Spinal cord (tissue), 10 donors: ENCODE measurements around the gene SMIM8. TPM values are rescaled to one million over a fixed set of nuclear protein-coding genes. Genes with fewer than 3 reads are reported as not detected.

ENCODE experiments used
- DNase-seq, 6 donors: peaks; one replicate each; pipeline versions ENCODE4 v3.0.0 to v3.0.0-alpha.2; 2013 to 2015; ENCODE audit warnings: low spot score in 6 of 6, low read depth in 4 of 6
- H3K27ac ChIP-seq: one replicate; pipeline ENCODE4 v1.5.1; 2013; ENCODE audit warnings: low read depth, low read length, control low read depth
- H3K27me3 ChIP-seq: one replicate; pipeline ENCODE4 v1.6.1; 2013; ENCODE audit warnings: low read length; ENCODE audit not compliant: control insufficient read depth, insufficient read depth
- H3K36me3 ChIP-seq: one replicate; pipeline ENCODE4 v1.6.1; 2013; ENCODE audit warnings: low read length; ENCODE audit not compliant: control insufficient read depth, insufficient read depth
- H3K4me1 ChIP-seq: one replicate; pipeline ENCODE4 v1.6.1; 2013; ENCODE audit warnings: low read length; ENCODE audit not compliant: control insufficient read depth, insufficient read depth
- H3K4me3 ChIP-seq: one replicate; pipeline ENCODE4 v1.5.1; 2013; ENCODE audit warnings: low read depth, low read length, control low read depth
- H3K9me3 ChIP-seq: one replicate; pipeline ENCODE4 v1.6.1; 2013; ENCODE audit warnings: low read length; ENCODE audit not compliant: control insufficient read depth, insufficient read depth
- WGBS: methylation state at CpG from one replicate; pipeline ENCODE4 v1.1.5; 2013; ENCODE audit warnings: missing lambda C conversion rate; ENCODE audit not compliant: insufficient coverage; 5-methylcytosine and 5-hydroxymethylcytosine counted together
- polyA plus RNA-seq, 2 donors: library from polyadenylated mRNA; unstranded; fragments of 120-200 nt; gene quantifications; one replicate each; pipeline ENCODE4 v1.2.1, GENCODE V29; 2013; ENCODE audit not compliant: insufficient read length in 2 of 2
- total RNA-seq, 2 donors: library from RNA; depleted of rRNA in 1 of 2; stranded (reverse); fragments of 120-200 nt in 1 of 2; fragments of >200 nt in 1 of 2; gene quantifications; one replicate each; pipeline versions ENCODE4 v1.2.3 to v1.2.4, GENCODE V29; 2013 to 2014
- donor health status: healthy.

SMIM8 gene
- total and polyA plus RNA-seq, 4 donors: 16.8 to 31.9 (median 29.3) TPM

DNA sequence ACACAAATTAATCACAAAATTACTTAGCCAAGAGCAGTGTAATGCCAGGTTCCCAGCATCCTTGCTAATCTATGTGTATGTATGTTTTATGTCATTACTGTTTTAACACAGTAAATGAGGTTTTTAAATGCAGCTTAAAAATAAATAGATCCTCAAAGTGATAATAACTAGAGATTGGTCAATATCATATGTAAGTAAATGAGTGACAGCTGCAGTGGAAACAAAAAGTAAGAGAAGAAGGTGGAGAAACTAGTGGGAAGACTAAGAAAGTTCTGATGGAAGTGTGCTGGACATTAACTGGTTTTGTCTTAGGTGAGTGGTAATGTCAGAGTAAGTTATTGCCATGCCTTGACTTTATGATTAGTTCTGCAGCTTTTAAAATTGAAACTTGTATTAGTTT, 8.6 kb downstream of the SMIM8 start:
- Histone ChIP-seq H3K9me3 (no peaks in the 10 kb centered on the region), H3K27me3 (no peaks in the 10 kb centered on the region), H3K4me1 (no peaks in the 10 kb centered on the region), H3K36me3 (no peaks in the 10 kb centered on the region), H3K4me3 (no peak overlapping the region), H3K27ac (no peak overlapping the region)
- no peak for DNase-seq

GRCh38 chr6:87333033-87333432, 10.6 kb downstream of the SMIM8 start:
- no peak for DNase-seq
- no peaks in the 10 kb centered on the region for H3K27me3 ChIP-seq
- no peaks in the 10 kb centered on the region for H3K4me1 ChIP-seq
- no peaks in the 10 kb centered on the region for H3K36me3 ChIP-seq
- H3K9me3 ChIP-seq: no peaks in the 10 kb centered on the region
- no peak overlapping the region for H3K4me3 ChIP-seq
- no peak overlapping the region for H3K27ac ChIP-seq
- WGBS: 53% methylated on average over 2 of the region's 5 CpGs

DNA sequence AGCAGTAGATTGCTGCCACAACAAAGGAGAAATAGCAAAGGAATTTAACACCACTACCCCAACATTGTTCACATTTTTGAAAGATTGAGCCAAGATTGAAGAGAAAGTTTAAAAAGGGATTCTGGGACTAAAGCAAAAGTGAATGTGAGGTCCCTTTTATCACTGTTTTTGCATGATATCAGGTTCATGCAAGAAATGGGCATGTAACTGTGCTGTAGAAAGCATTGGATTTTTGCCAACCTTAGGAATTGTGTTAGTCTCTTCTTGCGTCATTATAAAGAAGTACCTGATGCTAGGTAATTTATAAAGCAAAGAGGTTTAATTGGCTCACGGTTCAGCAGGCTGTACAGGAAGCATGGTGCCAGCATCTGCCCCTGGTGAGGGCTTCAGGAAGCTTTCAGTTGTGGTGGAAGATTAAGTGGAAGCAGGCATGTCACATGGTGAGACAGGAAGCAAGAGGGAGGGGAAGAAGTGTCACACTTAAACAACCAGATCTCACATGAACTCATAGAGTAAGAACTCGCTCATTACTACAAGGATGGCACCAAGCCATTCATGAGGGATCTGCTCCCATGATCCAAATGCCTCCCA, 11.3 kb downstream of the SMIM8 start:
- no peak for DNase-seq
- Histone ChIP-seq H3K4me1 (no peaks in the 10 kb centered on the region), H3K27ac (no peak overlapping the region), H3K9me3 (no peaks in the 10 kb centered on the region), H3K27me3 (no peaks in the 10 kb centered on the region), H3K4me3 (no peak overlapping the region), H3K36me3 (no peaks in the 10 kb centered on the region)
- WGBS: 74% methylated on average over 2 of the region's 3 CpGs

- no peaks in the 10 kb centered on the region for H3K36me3 ChIP-seq
- DNase-seq: no peak
These were observed 12.3 kb downstream of the SMIM8 start for GRCh38 chr6:87334683-87335082.

GRCh38 chr6:87336367-87336766, 14.0 kb downstream of the SMIM8 start:
- no peaks in the 10 kb centered on the region for H3K9me3 ChIP-seq
- no peak overlapping the region for H3K4me3 ChIP-seq
- 90% methylated on average over 1 of the region's 4 CpGs for WGBS
- H3K27me3 ChIP-seq: no peaks in the 10 kb centered on the region
- no peaks in the 10 kb centered on the region for H3K4me1 ChIP-seq
- H3K36me3 ChIP-seq: no peaks in the 10 kb centered on the region
- no peak for DNase-seq
- no peak overlapping the region for H3K27ac ChIP-seq

More at GRCh38 chr6:87334683-87335082, 12.3 kb downstream of the SMIM8 start:
- 80% methylated on average over 1 of the region's 1 CpG for WGBS
- Histone ChIP-seq H3K4me1 (no peaks in the 10 kb centered on the region), H3K4me3 (no peak overlapping the region), H3K9me3 (no peaks in the 10 kb centered on the region), H3K27ac (no peak overlapping the region), H3K27me3 (no peaks in the 10 kb centered on the region)

GRCh38 chr6:87340230-87340629, 17.8 kb downstream of the SMIM8 start:
- Histone ChIP-seq H3K27me3 (no peaks in the 10 kb centered on the region), H3K27ac (no peak overlapping the region), H3K4me1 (no peaks in the 10 kb centered on the region), H3K9me3 (no peaks in the 10 kb centered on the region), H3K36me3 (no peaks in the 10 kb centered on the region), H3K4me3 (no peak overlapping the region)
- no CpG with 5 or more reads among the region's 4 CpGs for WGBS
- no peak for DNase-seq

- Histone ChIP-seq H3K4me3 (no peak overlapping the region), H3K27me3 (no peaks in the 10 kb centered on the region), H3K36me3 (no peaks in the 10 kb centered on the region), H3K27ac (no peak overlapping the region), H3K9me3 (no peaks in the 10 kb centered on the region), H3K4me1 (no peaks in the 10 kb centered on the region)
- 71% methylated on average over 1 of the region's 2 CpGs for WGBS
- no peak for DNase-seq
These were observed 18.8 kb downstream of the SMIM8 start for GRCh38 chr6:87341158-87341557.

- Histone ChIP-seq H3K4me3 (no peak overlapping the region), H3K27me3 (no peaks in the 10 kb centered on the region), H3K27ac (no peak overlapping the region), H3K4me1 (no peaks in the 10 kb centered on the region), H3K9me3 (no peaks in the 10 kb centered on the region), H3K36me3 (no peaks in the 10 kb centered on the region)
- DNase-seq: no peak
- WGBS: 100% methylated on average over 1 of the region's 1 CpG
These were observed 19.5 kb downstream of the SMIM8 start for GRCh38 chr6:87341899-87342298.

- Histone ChIP-seq H3K36me3 (no peaks in the 10 kb centered on the region), H3K4me3 (no peak overlapping the region), H3K27ac (no peak overlapping the region), H3K9me3 (no peaks in the 10 kb centered on the region), H3K4me1 (no peaks in the 10 kb centered on the region), H3K27me3 (no peaks in the 10 kb centered on the region)
- DNase-seq: no peak
These were observed 20.4 kb downstream of the SMIM8 start for GRCh38 chr6:87342829-87343228.

DNA sequence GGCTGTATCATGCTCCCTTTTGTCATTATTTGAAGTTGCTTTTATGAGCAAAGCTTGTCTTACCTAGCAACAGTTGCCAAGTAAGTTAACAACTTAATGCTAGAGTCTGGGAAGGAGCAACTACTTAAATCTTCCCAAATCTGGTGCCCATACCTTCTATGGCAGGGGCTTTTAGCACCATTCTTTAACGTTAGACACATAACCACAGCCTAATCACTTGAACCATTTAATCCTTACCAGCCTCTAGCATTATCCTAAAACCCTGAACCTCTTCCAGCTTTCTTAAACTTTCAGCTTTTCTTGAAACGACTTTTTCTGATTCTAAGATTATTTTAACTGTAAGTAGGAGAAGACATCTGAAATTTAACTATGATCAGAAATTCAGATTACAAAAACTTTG, 22.3 kb downstream of the SMIM8 start, which contains the start of gene C6orf163:
Gene C6orf163 (plus strand): TSS at position 83 of the 400 bp plus-strand sequence. CDS start 287 bp downstream, at position 370.
- 70% methylated on average over 1 of the region's 2 CpGs for WGBS
- no peak for DNase-seq
- H3K4me1 ChIP-seq: no peaks in the 10 kb centered on the region

More for the DNA sequence above, 22.3 kb downstream of the SMIM8 start, which contains the start of gene C6orf163:
- no peak within 1 kb of the TSS for H3K4me3 ChIP-seq
- H3K27me3 ChIP-seq: no peaks in the 10 kb centered on the region
- H3K27ac ChIP-seq: no peak within 1 kb of the TSS
- no peaks in the 10 kb centered on the region for H3K36me3 ChIP-seq
- no peaks in the 10 kb centered on the region for H3K9me3 ChIP-seq
